ENCODE results near the gene SYTL4. TPM values are rescaled to one million over a fixed set of nuclear protein-coding genes. Genes with fewer than 3 reads are reported as not detected.
"Not testable (repeated sequence)": the region's sequence is repeated elsewhere in the genome, so short reads cannot be mapped to it uniquely, and the experiment has no call there.

SYTL4 gene
- total RNA-seq (ENCODE audit: insufficient read depth, low replicate concordance), result 9.4 TPM

- DNase-seq (ENCODE audit: low spot score), result no peak
These were observed at the start of gene SYTL4 for GRCh38 chrX:100731441-100732281. Gene SYTL4, minus strand, starts transcription at chrX:100732121. Its CDS starts 30,084 bp downstream, at chrX:100702037.

GRCh38 chrX:100769439-100769838, 37.5 kb upstream of the SYTL4 start:
- not testable (repeated sequence) for DNase-seq (ENCODE audit: low spot score)

- peak; percentile 36 for DNase-seq (ENCODE audit: low spot score)
These were observed 36.9 kb upstream of the SYTL4 start for GRCh38 chrX:100768679-100769338.

- no peak for DNase-seq (ENCODE audit: low spot score)
These were observed 19.0 kb upstream of the SYTL4 start for GRCh38 chrX:100750883-100751282.

GRCh38 chrX:100748108-100748507, 16.2 kb upstream of the SYTL4 start:
- no peak for DNase-seq (ENCODE audit: low spot score)

- DNase-seq (ENCODE audit: low spot score), result no peak
These were observed 15.8 kb upstream of the SYTL4 start for GRCh38 chrX:100747703-100748102.

GRCh38 chrX:100747090-100747489, 15.2 kb upstream of the SYTL4 start:
- no peak for DNase-seq (ENCODE audit: low spot score)

GRCh38 chrX:100745806-100746537, 14.1 kb upstream of the SYTL4 start:
- peak; percentile 35 for DNase-seq (ENCODE audit: low spot score)

GRCh38 chrX:100745205-100745604, 13.3 kb upstream of the SYTL4 start:
- no peak for DNase-seq (ENCODE audit: low spot score)

GRCh38 chrX:100743009-100743607, 11.2 kb upstream of the SYTL4 start:
- peak; percentile 23 for DNase-seq (ENCODE audit: low spot score)

- DNase-seq (ENCODE audit: low spot score), result not testable (repeated sequence)
These were observed 7.9 kb downstream of the SYTL4 start for GRCh38 chrX:100724006-100724405.

GRCh38 chrX:100721328-100721727, 10.6 kb downstream of the SYTL4 start:
- DNase-seq (ENCODE audit: low spot score), result no peak

- no peak for DNase-seq (ENCODE audit: low spot score)
These were observed 11.6 kb downstream of the SYTL4 start for GRCh38 chrX:100720301-100720700.

GRCh38 chrX:100719139-100719538, 12.8 kb downstream of the SYTL4 start:
- DNase-seq (ENCODE audit: low spot score), result no peak

- no peak for DNase-seq (ENCODE audit: low spot score)
These were observed 14.6 kb downstream of the SYTL4 start for GRCh38 chrX:100717363-100717762.

- no peak for DNase-seq (ENCODE audit: low spot score)
These were observed 21.1 kb downstream of the SYTL4 start for GRCh38 chrX:100710816-100711215.

- no peak for DNase-seq (ENCODE audit: low spot score)
These were observed 27.2 kb downstream of the SYTL4 start for GRCh38 chrX:100704581-100705203.

GRCh38 chrX:100700809-100701208, 31.1 kb downstream of the SYTL4 start:
- no peak for DNase-seq (ENCODE audit: low spot score)

GRCh38 chrX:100698551-100698950, 33.4 kb downstream of the SYTL4 start:
- no peak for DNase-seq (ENCODE audit: low spot score)

GRCh38 chrX:100696699-100697351, 35.1 kb downstream of the SYTL4 start:
- DNase-seq (ENCODE audit: low spot score), result no peak

- DNase-seq (ENCODE audit: low spot score), result no peak
These were observed 35.9 kb downstream of the SYTL4 start for GRCh38 chrX:100695991-100696390.
